GM12878 (cell line): ENCODE data around the gene DCAF8. TPM values are rescaled to one million over a fixed set of nuclear protein-coding genes. Genes with fewer than 3 reads are reported as not detected.
A peak's percentile ranks its signal among the peaks of the same experiment; 100 is the strongest.

Experiments
- ATF7 ChIP-seq: fragments of 450-650 bp; IDR thresholded peaks from 2 replicates; pipeline ENCODE4 v1.6.1; 2016; ENCODE audit warnings: low read depth, mild to moderate bottlenecking
- CREB1 ChIP-seq: IDR thresholded peaks from 2 replicates; pipeline ENCODE4 v1.6.1; 2012; ENCODE audit warnings: low read depth, mild to moderate bottlenecking, inconsistent platforms
- DPF2 ChIP-seq: fragments of 450-650 bp; IDR thresholded peaks from 2 replicates; pipeline ENCODE4 v1.6.1; 2017; ENCODE audit warnings: mild to moderate bottlenecking
- HDGF ChIP-seq: fragments of 450-650 bp; IDR thresholded peaks from 2 replicates; pipeline ENCODE4 v1.6.1; 2016; ENCODE audit warnings: antibody characterized with exemption
- JUND ChIP-seq: IDR thresholded peaks from 2 replicates; pipeline ENCODE4 v1.6.1; 2012; ENCODE audit warnings: low read depth, mild to moderate bottlenecking, low read length, improper control_type of control experiment, moderate library complexity
- MTA2 ChIP-seq: fragments of 450-650 bp; IDR thresholded peaks from 2 replicates; pipeline ENCODE4 v1.6.1; 2016; ENCODE audit warnings: low read depth, mild to moderate bottlenecking, moderate library complexity
- NFIC ChIP-seq: IDR thresholded peaks from 2 replicates; pipeline ENCODE4 v1.6.1; 2012; ENCODE audit warnings: low read depth, mild to moderate bottlenecking, inconsistent platforms, low read length, moderate library complexity
- NFYB ChIP-seq: IDR thresholded peaks from 2 replicates; pipeline ENCODE4 v1.6.1; 2011; ENCODE audit warnings: low read depth, mild to moderate bottlenecking, low read length, improper control_type of control experiment, moderate library complexity; ENCODE audit not compliant: insufficient read depth
- NR2C1 ChIP-seq: fragments of 450-650 bp; IDR thresholded peaks from 2 replicates; pipeline ENCODE4 v1.6.1; 2017; ENCODE audit warnings: antibody characterized with exemption, mild to moderate bottlenecking, moderate library complexity
- POLR2A ChIP-seq: IDR thresholded peaks from 2 replicates; pipeline ENCODE4 v1.6.1; 2011; ENCODE audit warnings: low read depth, mild to moderate bottlenecking, low read length
- POLR2AphosphoS5 ChIP-seq: IDR thresholded peaks from 2 replicates; pipeline ENCODE4 v1.6.1; 2011; ENCODE audit warnings: mild to moderate bottlenecking, low read length, inconsistent platforms
- RELA ChIP-seq: fragments of 450-650 bp; IDR thresholded peaks from 2 replicates; pipeline ENCODE4 v1.8.0; 2014; ENCODE audit warnings: borderline replicate concordance; ENCODE audit not compliant: partially characterized antibody
- TBL1XR1 ChIP-seq: IDR thresholded peaks from 2 replicates; pipeline ENCODE4 v1.6.1; 2012; ENCODE audit warnings: low read depth, low read length, improper control_type of control experiment
- YY1 ChIP-seq: IDR thresholded peaks from 2 replicates; pipeline ENCODE4 v1.6.1; 2011; ENCODE audit warnings: low read depth, mild to moderate bottlenecking, low read length
- ZNF274 ChIP-seq: IDR thresholded peaks from one replicate; pipeline ENCODE4 v1.8.0; 2011; ENCODE audit not compliant: insufficient read length, insufficient read depth
- polyA plus RNA-seq, 11 experiments: library from polyadenylated mRNA; depleted of rRNA in 4 of 11; unstranded in 6 of 11; stranded (reverse) in 5 of 11; fragments of >200 nt; fragmentation: Nextera tagmentation in 4 of 11; fragmentation: Illumina TruSeq in 1 of 11; extraction: Ambion mirVana in 4 of 11; extraction: Trizol in 1 of 11; gene quantifications; 1 replicate in 1 of 11; 2 replicates in 10 of 11; pipeline versions ENCODE4 v1.2.1 to v1.2.3, GENCODE V29; 2011 to 2016; ENCODE audit warnings: inconsistent platforms in 2 of 11, missing spikeins in 2 of 11, low read depth in 1 of 11
- total RNA-seq, 4 experiments: library from RNA; depleted of rRNA in 3 of 4; stranded (reverse); fragments of >200 nt in 3 of 4; fragmentation: Illumina TruSeq in 1 of 4; extraction: Trizol in 1 of 4; gene quantifications; 2 replicates each; pipeline versions ENCODE4 v1.2.1 to v1.2.3, GENCODE V29; 2013 to 2021
- TF ChIP-seq, protein P1 (sequence below): fragments of 450-650 bp; conservative IDR thresholded peaks from 2 replicates; pipeline ENCODE4 v1.6.1; 2017; ENCODE audit warnings: mild to moderate bottlenecking, moderate library complexity
- TF ChIP-seq, protein P2 (sequence below): fragments of 450-650 bp; IDR thresholded peaks from 2 replicates; pipeline ENCODE4 v1.6.1; 2014; ENCODE audit warnings: mild to moderate bottlenecking
- TF ChIP-seq, protein P3 (sequence below): fragments of 450-650 bp; formaldehyde crosslinking; IDR thresholded peaks from 2 replicates; pipeline ENCODE4 v1.5.0; 2022; ENCODE audit warnings: mild to moderate bottlenecking, missing genetic modification characterization
- TF ChIP-seq, protein P4 (sequence below): fragments of 450-650 bp; IDR thresholded peaks from 2 replicates; pipeline ENCODE4 v1.6.1; 2017; ENCODE audit warnings: mild to moderate bottlenecking, moderate library complexity
- TF ChIP-seq, protein P5 (sequence below): fragments of 450-650 bp; IDR thresholded peaks from 2 replicates; pipeline ENCODE4 v1.6.1; 2016; ENCODE audit warnings: mild to moderate bottlenecking

Gene DCAF8
- total and polyA plus RNA-seq, 10 of the 15 experiments (the other 5 are each of a cell fraction or from before 2014, with no cell fraction given), result 10.4 to 152 (median 84.6) TPM

DNA sequence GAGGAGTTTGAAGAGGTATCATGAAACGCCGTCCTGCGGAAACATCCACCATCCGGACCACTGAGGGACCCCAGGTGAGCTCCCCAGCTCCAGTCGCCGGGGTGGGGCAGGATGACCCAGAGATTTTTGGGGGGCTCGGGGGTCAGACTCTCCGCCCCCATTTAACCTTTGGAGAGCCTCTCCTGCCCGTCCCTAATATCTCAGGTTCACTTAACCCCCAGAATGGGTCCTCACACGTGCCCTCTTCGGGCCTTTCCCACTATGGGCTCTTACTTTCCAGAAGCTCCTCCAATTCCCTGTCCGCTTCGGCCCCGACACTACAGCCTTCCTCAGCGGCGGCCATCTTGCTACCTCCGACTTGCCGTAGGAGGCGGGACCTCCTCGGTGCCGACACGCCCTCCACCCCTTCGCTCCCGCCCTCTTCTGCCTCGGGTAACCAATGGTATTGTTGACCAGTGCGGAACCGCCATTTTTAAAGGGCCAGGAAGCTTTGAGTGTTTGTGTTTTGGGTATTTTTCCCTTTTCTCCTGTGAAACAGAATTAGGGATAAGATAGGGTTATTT lies 22.5 kb upstream of the DCAF8 start, which contains the start of gene PEX19 (continued):
- TF ChIP-seq, protein P1, sequence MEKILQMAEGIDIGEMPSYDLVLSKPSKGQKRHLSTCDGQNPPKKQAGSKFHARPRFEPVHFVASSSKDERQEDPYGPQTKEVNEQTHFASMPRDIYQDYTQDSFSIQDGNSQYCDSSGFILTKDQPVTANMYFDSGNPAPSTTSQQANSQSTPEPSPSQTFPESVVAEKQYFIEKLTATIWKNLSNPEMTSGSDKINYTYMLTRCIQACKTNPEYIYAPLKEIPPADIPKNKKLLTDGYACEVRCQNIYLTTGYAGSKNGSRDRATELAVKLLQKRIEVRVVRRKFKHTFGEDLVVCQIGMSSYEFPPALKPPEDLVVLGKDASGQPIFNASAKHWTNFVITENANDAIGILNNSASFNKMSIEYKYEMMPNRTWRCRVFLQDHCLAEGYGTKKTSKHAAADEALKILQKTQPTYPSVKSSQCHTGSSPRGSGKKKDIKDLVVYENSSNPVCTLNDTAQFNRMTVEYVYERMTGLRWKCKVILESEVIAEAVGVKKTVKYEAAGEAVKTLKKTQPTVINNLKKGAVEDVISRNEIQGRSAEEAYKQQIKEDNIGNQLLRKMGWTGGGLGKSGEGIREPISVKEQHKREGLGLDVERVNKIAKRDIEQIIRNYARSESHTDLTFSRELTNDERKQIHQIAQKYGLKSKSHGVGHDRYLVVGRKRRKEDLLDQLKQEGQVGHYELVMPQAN, result peak; percentile 99
- TF ChIP-seq POLR2A (peak; percentile 90), NFIC (peak; percentile 10; the same call in 1 of the 2 replicates), DPF2 (0 out of 2 replicates have a peak, but pooled peaks have one; percentile 18), RELA (peak; percentile 9), JUND (no peak), NFYB (peak; percentile 70; the same call in 1 of the 2 replicates), ATF7 (no peak; the same call in 1 of the 2 replicates), TBL1XR1 (0 out of 2 replicates have a peak, but pooled peaks have one; percentile 15), HDGF (peak; percentile 48; the same call in 1 of the 2 replicates), CREB1 (peak; percentile 74), POLR2AphosphoS5 (peak; percentile 93), MTA2 (no peak), YY1 (peak; percentile 99), ZNF274 (no peak), NR2C1 (peak; percentile 70)
- TF ChIP-seq, protein P2, sequence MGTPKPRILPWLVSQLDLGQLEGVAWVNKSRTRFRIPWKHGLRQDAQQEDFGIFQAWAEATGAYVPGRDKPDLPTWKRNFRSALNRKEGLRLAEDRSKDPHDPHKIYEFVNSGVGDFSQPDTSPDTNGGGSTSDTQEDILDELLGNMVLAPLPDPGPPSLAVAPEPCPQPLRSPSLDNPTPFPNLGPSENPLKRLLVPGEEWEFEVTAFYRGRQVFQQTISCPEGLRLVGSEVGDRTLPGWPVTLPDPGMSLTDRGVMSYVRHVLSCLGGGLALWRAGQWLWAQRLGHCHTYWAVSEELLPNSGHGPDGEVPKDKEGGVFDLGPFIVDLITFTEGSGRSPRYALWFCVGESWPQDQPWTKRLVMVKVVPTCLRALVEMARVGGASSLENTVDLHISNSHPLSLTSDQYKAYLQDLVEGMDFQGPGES, result peak; percentile 34; the same call in 1 of the 2 replicates
- TF ChIP-seq, protein P3, sequence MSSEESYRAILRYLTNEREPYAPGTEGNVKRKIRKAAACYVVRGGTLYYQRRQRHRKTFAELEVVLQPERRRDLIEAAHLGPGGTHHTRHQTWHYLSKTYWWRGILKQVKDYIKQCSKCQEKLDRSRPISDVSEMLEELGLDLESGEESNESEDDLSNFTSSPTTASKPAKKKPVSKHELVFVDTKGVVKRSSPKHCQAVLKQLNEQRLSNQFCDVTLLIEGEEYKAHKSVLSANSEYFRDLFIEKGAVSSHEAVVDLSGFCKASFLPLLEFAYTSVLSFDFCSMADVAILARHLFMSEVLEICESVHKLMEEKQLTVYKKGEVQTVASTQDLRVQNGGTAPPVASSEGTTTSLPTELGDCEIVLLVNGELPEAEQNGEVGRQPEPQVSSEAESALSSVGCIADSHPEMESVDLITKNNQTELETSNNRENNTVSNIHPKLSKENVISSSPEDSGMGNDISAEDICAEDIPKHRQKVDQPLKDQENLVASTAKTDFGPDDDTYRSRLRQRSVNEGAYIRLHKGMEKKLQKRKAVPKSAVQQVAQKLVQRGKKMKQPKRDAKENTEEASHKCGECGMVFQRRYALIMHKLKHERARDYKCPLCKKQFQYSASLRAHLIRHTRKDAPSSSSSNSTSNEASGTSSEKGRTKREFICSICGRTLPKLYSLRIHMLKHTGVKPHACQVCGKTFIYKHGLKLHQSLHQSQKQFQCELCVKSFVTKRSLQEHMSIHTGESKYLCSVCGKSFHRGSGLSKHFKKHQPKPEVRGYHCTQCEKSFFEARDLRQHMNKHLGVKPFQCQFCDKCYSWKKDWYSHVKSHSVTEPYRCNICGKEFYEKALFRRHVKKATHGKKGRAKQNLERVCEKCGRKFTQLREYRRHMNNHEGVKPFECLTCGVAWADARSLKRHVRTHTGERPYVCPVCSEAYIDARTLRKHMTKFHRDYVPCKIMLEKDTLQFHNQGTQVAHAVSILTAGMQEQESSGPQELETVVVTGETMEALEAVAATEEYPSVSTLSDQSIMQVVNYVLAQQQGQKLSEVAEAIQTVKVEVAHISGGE, result no peak
- TF ChIP-seq, protein P4, sequence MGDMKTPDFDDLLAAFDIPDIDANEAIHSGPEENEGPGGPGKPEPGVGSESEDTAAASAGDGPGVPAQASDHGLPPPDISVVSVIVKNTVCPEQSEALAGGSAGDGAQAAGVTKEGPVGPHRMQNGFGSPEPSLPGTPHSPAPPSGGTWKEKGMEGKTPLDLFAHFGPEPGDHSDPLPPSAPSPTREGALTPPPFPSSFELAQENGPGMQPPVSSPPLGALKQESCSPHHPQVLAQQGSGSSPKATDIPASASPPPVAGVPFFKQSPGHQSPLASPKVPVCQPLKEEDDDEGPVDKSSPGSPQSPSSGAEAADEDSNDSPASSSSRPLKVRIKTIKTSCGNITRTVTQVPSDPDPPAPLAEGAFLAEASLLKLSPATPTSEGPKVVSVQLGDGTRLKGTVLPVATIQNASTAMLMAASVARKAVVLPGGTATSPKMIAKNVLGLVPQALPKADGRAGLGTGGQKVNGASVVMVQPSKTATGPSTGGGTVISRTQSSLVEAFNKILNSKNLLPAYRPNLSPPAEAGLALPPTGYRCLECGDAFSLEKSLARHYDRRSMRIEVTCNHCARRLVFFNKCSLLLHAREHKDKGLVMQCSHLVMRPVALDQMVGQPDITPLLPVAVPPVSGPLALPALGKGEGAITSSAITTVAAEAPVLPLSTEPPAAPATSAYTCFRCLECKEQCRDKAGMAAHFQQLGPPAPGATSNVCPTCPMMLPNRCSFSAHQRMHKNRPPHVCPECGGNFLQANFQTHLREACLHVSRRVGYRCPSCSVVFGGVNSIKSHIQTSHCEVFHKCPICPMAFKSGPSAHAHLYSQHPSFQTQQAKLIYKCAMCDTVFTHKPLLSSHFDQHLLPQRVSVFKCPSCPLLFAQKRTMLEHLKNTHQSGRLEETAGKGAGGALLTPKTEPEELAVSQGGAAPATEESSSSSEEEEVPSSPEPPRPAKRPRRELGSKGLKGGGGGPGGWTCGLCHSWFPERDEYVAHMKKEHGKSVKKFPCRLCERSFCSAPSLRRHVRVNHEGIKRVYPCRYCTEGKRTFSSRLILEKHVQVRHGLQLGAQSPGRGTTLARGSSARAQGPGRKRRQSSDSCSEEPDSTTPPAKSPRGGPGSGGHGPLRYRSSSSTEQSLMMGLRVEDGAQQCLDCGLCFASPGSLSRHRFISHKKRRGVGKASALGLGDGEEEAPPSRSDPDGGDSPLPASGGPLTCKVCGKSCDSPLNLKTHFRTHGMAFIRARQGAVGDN, result no peak
- TF ChIP-seq, protein P5, sequence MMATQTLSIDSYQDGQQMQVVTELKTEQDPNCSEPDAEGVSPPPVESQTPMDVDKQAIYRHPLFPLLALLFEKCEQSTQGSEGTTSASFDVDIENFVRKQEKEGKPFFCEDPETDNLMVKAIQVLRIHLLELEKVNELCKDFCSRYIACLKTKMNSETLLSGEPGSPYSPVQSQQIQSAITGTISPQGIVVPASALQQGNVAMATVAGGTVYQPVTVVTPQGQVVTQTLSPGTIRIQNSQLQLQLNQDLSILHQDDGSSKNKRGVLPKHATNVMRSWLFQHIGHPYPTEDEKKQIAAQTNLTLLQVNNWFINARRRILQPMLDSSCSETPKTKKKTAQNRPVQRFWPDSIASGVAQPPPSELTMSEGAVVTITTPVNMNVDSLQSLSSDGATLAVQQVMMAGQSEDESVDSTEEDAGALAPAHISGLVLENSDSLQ, result peak; percentile 51; the same call in 1 of the 2 replicates
